Spinal cord (tissue), 10 donors: ENCODE measurements around the gene SMARCC1. TPM values are rescaled to one million over a fixed set of nuclear protein-coding genes. Genes with fewer than 3 reads are reported as not detected.

Experiments used
- DNase-seq, 6 donors: peaks; one replicate each; pipeline versions ENCODE4 v3.0.0 to v3.0.0-alpha.2; 2013 to 2015; ENCODE audit warnings: low spot score in 6 of 6, low read depth in 4 of 6
- H3K27ac ChIP-seq: one replicate; pipeline ENCODE4 v1.5.1; 2013; ENCODE audit warnings: low read depth, low read length, control low read depth
- H3K27me3 ChIP-seq: one replicate; pipeline ENCODE4 v1.6.1; 2013; ENCODE audit warnings: low read length; ENCODE audit not compliant: control insufficient read depth, insufficient read depth
- H3K36me3 ChIP-seq: one replicate; pipeline ENCODE4 v1.6.1; 2013; ENCODE audit warnings: low read length; ENCODE audit not compliant: control insufficient read depth, insufficient read depth
- H3K4me1 ChIP-seq: one replicate; pipeline ENCODE4 v1.6.1; 2013; ENCODE audit warnings: low read length; ENCODE audit not compliant: control insufficient read depth, insufficient read depth
- H3K4me3 ChIP-seq: one replicate; pipeline ENCODE4 v1.5.1; 2013; ENCODE audit warnings: low read depth, low read length, control low read depth
- H3K9me3 ChIP-seq: one replicate; pipeline ENCODE4 v1.6.1; 2013; ENCODE audit warnings: low read length; ENCODE audit not compliant: control insufficient read depth, insufficient read depth
- WGBS: methylation state at CpG from one replicate; pipeline ENCODE4 v1.1.5; 2013; ENCODE audit warnings: missing lambda C conversion rate; ENCODE audit not compliant: insufficient coverage; 5-methylcytosine and 5-hydroxymethylcytosine counted together
- polyA plus RNA-seq, 2 donors: library from polyadenylated mRNA; unstranded; fragments of 120-200 nt; gene quantifications; one replicate each; pipeline ENCODE4 v1.2.1, GENCODE V29; 2013; ENCODE audit not compliant: insufficient read length in 2 of 2
- total RNA-seq, 2 donors: library from RNA; depleted of rRNA in 1 of 2; stranded (reverse); fragments of 120-200 nt in 1 of 2; fragments of >200 nt in 1 of 2; gene quantifications; one replicate each; pipeline versions ENCODE4 v1.2.3 to v1.2.4, GENCODE V29; 2013 to 2014
- donor health status: healthy.

SMARCC1 gene
- total and polyA plus RNA-seq, 4 donors: 32.3 to 48.5 (median 37.7) TPM

DNA sequence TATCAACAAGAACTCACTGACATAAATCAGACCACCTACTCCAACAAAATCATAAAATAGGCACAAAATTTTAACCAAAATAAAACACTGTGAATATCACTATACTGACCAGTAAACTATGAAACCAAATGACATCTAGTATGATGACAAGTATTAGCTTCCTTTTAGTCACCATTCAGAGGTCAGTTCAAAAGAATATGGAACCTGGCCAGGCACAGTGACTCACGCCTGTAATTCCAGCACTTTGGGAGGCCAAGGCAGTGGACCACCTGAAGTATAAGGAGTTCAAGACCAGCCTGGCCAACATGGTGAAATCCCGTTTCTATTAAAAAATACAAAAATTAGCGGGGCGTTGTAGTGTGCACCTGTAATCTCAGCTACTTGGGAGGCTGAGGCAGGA is 65.8 kb downstream of the SMARCC1 start:
- Histone ChIP-seq H3K9me3 (no peaks in the 10 kb centered on the region), H3K27ac (no peak overlapping the region), H3K27me3 (no peaks in the 10 kb centered on the region), H3K36me3 (peaks cover 44% of the 10 kb centered on the region), H3K4me3 (no peak overlapping the region), H3K4me1 (no peaks in the 10 kb centered on the region)
- 100% methylated on average over 1 of the region's 4 CpGs for WGBS
- DNase-seq: no peak

DNA sequence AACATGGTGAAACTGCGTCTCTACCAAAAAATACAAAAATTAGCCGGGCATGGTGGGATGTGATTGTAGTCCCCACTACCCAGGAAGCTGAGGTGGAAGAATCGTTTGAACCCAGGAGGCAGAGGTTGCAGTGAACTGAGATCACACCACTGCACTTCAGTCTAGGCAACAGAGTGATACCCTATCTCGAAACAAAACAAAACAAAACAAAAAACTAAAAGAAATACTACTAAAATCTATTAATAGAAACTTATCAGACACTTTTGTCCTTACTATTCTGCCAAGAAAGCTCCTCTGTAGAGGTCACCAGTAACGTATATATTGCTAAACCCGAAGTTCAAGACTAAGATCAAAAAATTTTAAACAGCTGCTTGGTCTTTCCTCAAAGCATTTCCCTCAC is 67.1 kb downstream of the SMARCC1 start:
- peaks cover 43% of the 10 kb centered on the region for H3K36me3 ChIP-seq
- no peak for DNase-seq
- no peaks in the 10 kb centered on the region for H3K4me1 ChIP-seq
- H3K4me3 ChIP-seq: no peak overlapping the region
- WGBS: 98% methylated on average over 3 of the region's 6 CpGs
- H3K9me3 ChIP-seq: no peaks in the 10 kb centered on the region
- H3K27me3 ChIP-seq: no peaks in the 10 kb centered on the region
- no peak overlapping the region for H3K27ac ChIP-seq

DNA sequence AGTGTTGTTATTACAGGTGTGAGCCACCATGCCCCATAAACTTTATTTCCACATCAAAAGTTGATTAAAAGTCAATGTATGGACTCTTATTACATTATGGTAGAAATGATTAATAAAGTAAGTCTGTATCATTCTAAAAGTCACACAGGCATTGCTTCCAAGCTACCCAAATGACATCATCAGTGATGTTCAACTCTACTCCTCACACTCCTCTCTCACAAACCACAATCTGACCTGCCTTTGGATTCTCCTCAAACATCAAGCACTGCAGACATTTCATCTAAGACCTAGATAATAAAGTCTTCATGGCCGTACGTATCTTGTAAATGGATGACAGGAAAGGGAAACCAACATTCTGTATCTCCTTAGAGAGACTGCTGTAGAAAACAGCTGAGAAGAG is 68.0 kb downstream of the SMARCC1 start:
- no CpG with 5 or more reads among the region's 2 CpGs for WGBS

DNA sequence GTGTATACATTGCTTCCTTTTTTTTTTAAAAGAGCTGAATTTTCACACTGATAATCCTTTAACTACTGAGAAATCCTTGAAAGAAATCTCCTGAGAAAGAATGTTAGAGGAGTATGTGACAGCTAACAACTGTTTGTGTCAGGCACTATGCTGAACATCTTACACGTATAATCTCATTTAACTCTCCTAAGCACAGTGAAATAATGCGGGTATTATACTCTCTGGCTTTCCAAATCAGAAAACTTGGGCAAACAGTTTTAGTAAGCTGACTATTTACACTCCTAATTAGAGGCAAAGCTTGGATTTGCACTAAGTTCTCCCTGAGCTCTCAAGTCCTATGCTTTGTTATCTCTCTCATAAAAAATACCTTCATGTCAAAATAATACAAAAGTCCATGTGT is 69.3 kb downstream of the SMARCC1 start:
- 100% methylated on average over 1 of the region's 2 CpGs for WGBS
- peaks cover 37% of the 10 kb centered on the region for H3K36me3 ChIP-seq

More for the DNA sequence above, 68.0 kb downstream of the SMARCC1 start:
- H3K36me3 ChIP-seq: peaks cover 44% of the 10 kb centered on the region
- DNase-seq: no peak
- no peaks in the 10 kb centered on the region for H3K4me1 ChIP-seq
- no peaks in the 10 kb centered on the region for H3K27me3 ChIP-seq
- no peak overlapping the region for H3K4me3 ChIP-seq
- H3K9me3 ChIP-seq: no peaks in the 10 kb centered on the region
- no peak overlapping the region for H3K27ac ChIP-seq

DNA sequence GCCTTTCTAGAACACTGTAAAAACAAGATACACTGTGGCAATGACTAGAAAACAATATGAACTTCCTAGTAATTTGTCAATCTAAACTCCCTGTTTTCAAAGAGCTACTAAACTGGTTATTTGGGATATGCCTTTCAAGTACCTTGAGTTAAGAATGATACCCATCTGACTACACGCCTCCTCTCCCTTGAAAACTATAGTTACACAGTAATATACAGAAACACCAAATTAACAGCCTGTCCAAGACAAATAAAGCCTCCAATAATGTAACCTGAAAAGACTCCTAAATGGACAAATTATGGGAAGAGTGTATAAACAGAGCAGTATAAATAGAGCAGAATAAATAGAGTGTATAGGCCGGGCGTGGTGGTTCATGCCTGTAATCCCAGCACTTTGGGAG is 70.1 kb downstream of the SMARCC1 start:
- Histone ChIP-seq H3K4me1 (no peaks in the 10 kb centered on the region), H3K36me3 (peaks cover 41% of the 10 kb centered on the region), H3K9me3 (no peaks in the 10 kb centered on the region), H3K4me3 (no peak overlapping the region), H3K27me3 (no peaks in the 10 kb centered on the region), H3K27ac (no peak overlapping the region)
- WGBS: 92% methylated on average over 2 of the region's 3 CpGs
- no peak for DNase-seq

More for the DNA sequence above, 69.3 kb downstream of the SMARCC1 start:
- no peaks in the 10 kb centered on the region for H3K9me3 ChIP-seq
- no peaks in the 10 kb centered on the region for H3K4me1 ChIP-seq
- no peak for DNase-seq
- H3K27ac ChIP-seq: no peak overlapping the region
- H3K27me3 ChIP-seq: no peaks in the 10 kb centered on the region
- H3K4me3 ChIP-seq: no peak overlapping the region

DNA sequence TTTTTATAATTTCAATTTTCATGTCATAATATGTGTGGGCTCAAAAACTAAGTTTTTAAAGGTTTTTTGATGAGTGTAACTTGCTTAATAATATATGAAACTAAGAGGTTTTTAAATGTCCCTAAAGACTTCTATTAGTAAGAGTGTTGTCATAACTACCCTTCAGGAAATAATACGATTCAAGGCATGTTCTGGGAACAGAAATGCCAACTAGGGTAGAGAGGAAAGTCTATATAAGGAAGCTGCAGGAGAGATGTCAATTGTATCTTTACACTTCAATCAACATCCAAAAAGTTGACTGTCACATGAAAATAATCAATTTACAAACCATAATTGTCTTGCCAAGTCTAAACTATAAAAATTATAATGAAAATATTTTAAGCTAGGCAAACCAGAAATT is 76.3 kb downstream of the SMARCC1 start:
- no peaks in the 10 kb centered on the region for H3K27me3 ChIP-seq
- H3K9me3 ChIP-seq: no peaks in the 10 kb centered on the region
- no peak for DNase-seq
- no peak overlapping the region for H3K27ac ChIP-seq
- WGBS: no CpG with 5 or more reads among the region's 1 CpG
- no peak overlapping the region for H3K4me3 ChIP-seq
- H3K36me3 ChIP-seq: peaks cover 45% of the 10 kb centered on the region
- H3K4me1 ChIP-seq: no peaks in the 10 kb centered on the region

DNA sequence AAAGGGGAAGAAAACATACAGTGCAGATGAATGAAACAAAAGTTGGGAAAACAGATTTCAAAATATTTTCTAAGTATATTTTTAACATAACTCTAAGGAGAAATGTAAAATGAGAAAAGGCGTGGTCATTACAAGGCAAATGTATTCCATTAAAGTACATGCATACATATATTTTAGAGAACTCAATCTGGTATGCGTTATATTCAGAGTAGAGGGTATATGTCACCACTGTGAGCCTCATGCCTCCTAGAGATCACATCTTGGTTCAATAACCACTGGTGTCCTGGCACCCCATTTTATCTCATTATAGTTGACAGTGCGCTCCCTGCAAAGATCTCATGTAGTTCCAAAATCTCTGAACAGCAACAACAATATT is 77.5 kb downstream of the SMARCC1 start:
- H3K9me3 ChIP-seq: no peaks in the 10 kb centered on the region
- H3K4me3 ChIP-seq: no peak overlapping the region
- no peaks in the 10 kb centered on the region for H3K4me1 ChIP-seq
- H3K36me3 ChIP-seq: peaks cover 37% of the 10 kb centered on the region
- H3K27ac ChIP-seq: no peak overlapping the region
- WGBS: no CpG with 5 or more reads among the region's 3 CpGs
- no peaks in the 10 kb centered on the region for H3K27me3 ChIP-seq
- DNase-seq: no peak

DNA sequence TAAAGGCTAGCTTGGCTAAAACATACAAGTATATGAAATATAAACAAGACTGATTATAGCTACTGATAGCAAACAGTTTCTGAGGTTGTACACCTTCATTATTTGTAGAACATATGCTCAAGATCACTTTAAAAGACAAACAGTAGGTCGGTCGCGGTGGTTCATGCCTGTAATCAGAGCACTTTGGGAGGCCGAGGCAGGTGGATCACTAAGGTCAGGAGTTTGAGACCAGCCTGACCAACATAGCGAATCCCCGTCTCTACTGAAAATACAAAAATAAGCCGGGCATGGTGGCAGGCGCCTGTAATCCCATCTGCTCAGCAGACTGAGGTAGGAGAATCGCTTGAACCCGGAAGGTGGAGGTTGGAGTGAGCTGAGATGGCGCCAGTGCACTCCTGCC is 80.3 kb downstream of the SMARCC1 start:
- no peak overlapping the region for H3K4me3 ChIP-seq
- no peaks in the 10 kb centered on the region for H3K4me1 ChIP-seq
- no peak overlapping the region for H3K27ac ChIP-seq
- 95% methylated on average over 5 of the region's 11 CpGs for WGBS
- H3K9me3 ChIP-seq: no peaks in the 10 kb centered on the region
- H3K36me3 ChIP-seq: peaks cover 34% of the 10 kb centered on the region
- DNase-seq: no peak
- H3K27me3 ChIP-seq: no peaks in the 10 kb centered on the region

DNA sequence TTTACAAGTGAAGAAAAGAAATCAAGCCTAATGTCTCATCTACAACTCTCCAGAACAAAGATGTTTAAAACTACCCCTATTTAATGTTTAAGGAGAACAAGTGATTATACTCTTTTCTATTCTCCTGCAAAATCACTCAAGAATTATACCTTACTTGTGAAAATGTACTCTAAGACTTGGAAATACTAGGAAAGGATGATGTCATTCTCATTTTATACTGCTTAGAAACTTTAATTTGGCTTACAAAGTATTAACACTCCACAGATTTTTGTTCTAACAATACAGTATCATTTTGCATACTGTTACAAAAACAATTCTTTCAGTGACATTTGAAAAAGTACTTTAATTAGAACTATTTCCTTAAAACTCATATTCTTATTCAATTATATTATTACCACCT is 89.5 kb downstream of the SMARCC1 start:
- Histone ChIP-seq H3K27ac (no peak overlapping the region), H3K4me3 (no peak overlapping the region), H3K4me1 (no peaks in the 10 kb centered on the region), H3K27me3 (no peaks in the 10 kb centered on the region), H3K9me3 (no peaks in the 10 kb centered on the region), H3K36me3 (peaks cover 31% of the 10 kb centered on the region)
- DNase-seq: no peak

DNA sequence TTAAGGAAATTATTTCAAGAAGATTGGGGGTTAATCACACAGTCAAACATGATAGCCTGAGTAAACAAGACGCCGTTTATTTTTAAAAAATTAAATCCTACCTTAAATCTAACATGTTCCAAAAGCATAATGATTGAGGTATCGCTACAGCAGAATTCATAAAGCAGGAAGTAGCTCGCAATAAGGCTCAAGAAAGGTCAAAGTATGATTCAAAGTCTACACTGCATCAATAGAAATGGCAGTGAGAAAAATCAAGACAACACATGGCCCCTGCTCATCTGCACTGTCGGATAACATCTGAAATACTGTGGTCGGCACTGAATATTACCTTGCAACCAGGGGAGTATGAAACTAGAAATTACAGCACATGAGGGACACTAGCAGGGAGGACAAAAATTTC is 93.2 kb downstream of the SMARCC1 start:
- Histone ChIP-seq H3K27me3 (no peaks in the 10 kb centered on the region), H3K36me3 (peaks cover 32% of the 10 kb centered on the region), H3K4me1 (no peaks in the 10 kb centered on the region), H3K9me3 (no peaks in the 10 kb centered on the region), H3K4me3 (no peak overlapping the region), H3K27ac (no peak overlapping the region)
- DNase-seq: no peak
- WGBS: 94% methylated on average over 4 of the region's 6 CpGs
